GM23338 (cell line): ENCODE measurements around the gene CNGA1. TPM values are rescaled to one million over a fixed set of nuclear protein-coding genes. Genes with fewer than 3 reads are reported as not detected.
A peak's percentile ranks its signal among the peaks of the same experiment; 100 is the strongest.

Experiments used
- ATAC-seq: fragments of 200-7000 bp; cut with Tn5 transposase; 3 replicates; pipeline ENCODE4 v1.9.1; 2020
- DNase-seq: peaks from one replicate; pipeline ENCODE4 v3.0.0-alpha.2; 2015; ENCODE audit warnings: low spot score
- H2AFZ ChIP-seq: fragments of 200-600 bp; sonication (generic); 2 replicates; pipeline ENCODE4 v1.8.0; 2016; ENCODE audit warnings: antibody characterized with exemption, mild to moderate bottlenecking, moderate library complexity
- H3F3A ChIP-seq: fragments of 200-600 bp; sonication (generic); replicated peaks from 2 replicates; pipeline ENCODE4 v1.8.0; 2017; ENCODE audit warnings: antibody characterized with exemption, mixed run types, low read depth
- H3K27ac ChIP-seq: fragments of 200-600 bp; sonication (generic); 2 replicates; pipeline ENCODE4 v1.6.1; 2016; ENCODE audit warnings: low read depth
- H3K27me3 ChIP-seq: fragments of 200-600 bp; sonication (generic); 2 replicates; pipeline ENCODE4 v1.8.0; 2016; ENCODE audit warnings: mild to moderate bottlenecking, mixed run types, moderate library complexity; ENCODE audit not compliant: insufficient read depth
- H3K36me3 ChIP-seq: fragments of 200-600 bp; sonication (generic); 2 replicates; pipeline ENCODE4 v1.8.0; 2016; ENCODE audit warnings: mild to moderate bottlenecking; ENCODE audit not compliant: insufficient read depth
- H3K4me1 ChIP-seq: fragments of 200-600 bp; sonication (generic); 2 replicates; pipeline ENCODE4 v1.8.0; 2016; ENCODE audit warnings: mild to moderate bottlenecking, moderate library complexity; ENCODE audit not compliant: insufficient read depth
- H3K4me2 ChIP-seq: fragments of 200-600 bp; sonication (generic); 2 replicates; pipeline ENCODE4 v1.7.1; 2017; ENCODE audit warnings: mixed run types
- H3K4me3 ChIP-seq: fragments of 200-600 bp; sonication (generic); 2 replicates; pipeline ENCODE4 v1.6.1; 2016; ENCODE audit warnings: mixed run types
- H3K79me2 ChIP-seq: fragments of 200-600 bp; sonication (generic); replicated peaks from 2 replicates; pipeline ENCODE4 v1.8.0; 2017; ENCODE audit warnings: mild to moderate bottlenecking; ENCODE audit not compliant: insufficient read depth
- H3K9me2 ChIP-seq: fragments of 200-600 bp; sonication (generic); 2 replicates; pipeline ENCODE4 v1.8.0; 2017; ENCODE audit not compliant: insufficient read depth
- H4K20me1 ChIP-seq: fragments of 200-600 bp; sonication (generic); replicated peaks from 2 replicates; pipeline ENCODE4 v1.8.0; 2017; ENCODE audit warnings: mild to moderate bottlenecking; ENCODE audit not compliant: insufficient read depth
- H3K27ac Mint-ChIP-seq: 2 replicates; pipeline ENCODE4 v1.8.0; 2020; ENCODE audit warnings: inconsistent platforms, mild to moderate bottlenecking, moderate library complexity, mixed read lengths
- H3K27me3 Mint-ChIP-seq: 3 replicates; pipeline ENCODE4 v1.8.0; 2022; ENCODE audit warnings: low read depth, mild to moderate bottlenecking, moderate library complexity, mixed read lengths, inconsistent platforms; ENCODE audit not compliant: insufficient read depth, poor library complexity
- H3K36me3 Mint-ChIP-seq: 3 replicates; pipeline ENCODE4 v1.8.0; 2021; ENCODE audit warnings: low read depth, mild to moderate bottlenecking, inconsistent platforms, moderate library complexity, mixed read lengths
- H3K4me1 Mint-ChIP-seq: 3 replicates; pipeline ENCODE4 v1.8.0; 2020; ENCODE audit warnings: mild to moderate bottlenecking, inconsistent platforms, mixed read lengths
- H3K4me3 Mint-ChIP-seq: 3 replicates; pipeline ENCODE4 v1.8.0; 2021; ENCODE audit warnings: moderate library complexity, mild to moderate bottlenecking, inconsistent platforms, mixed read lengths
- H3K9me3 Mint-ChIP-seq: 3 replicates; pipeline ENCODE4 v1.8.0; 2020; ENCODE audit warnings: moderate library complexity, mild to moderate bottlenecking, inconsistent platforms, mixed read lengths
- CTCF ChIP-seq, 2 experiments: fragments of 200-600 bp in 1 of 2; sonication (generic) in 1 of 2; conservative IDR thresholded peaks; 2 replicates each; pipeline versions ENCODE4 v1.5.1 to v1.6.1; 2016 to 2017; ENCODE audit warnings: antibody characterized with exemption in 2 of 2, low read depth in 2 of 2, mild to moderate bottlenecking in 2 of 2, moderate library complexity in 1 of 2
- JUNB ChIP-seq: IDR thresholded peaks from one replicate; pipeline ENCODE4 v1.6.1; 2016; ENCODE audit warnings: antibody characterized with exemption; ENCODE audit not compliant: unreplicated experiment
- NANOG ChIP-seq: IDR thresholded peaks from 2 replicates; pipeline ENCODE4 v1.6.1; 2016; ENCODE audit warnings: antibody characterized with exemption, borderline replicate concordance
- POLR2AphosphoS5 ChIP-seq: IDR thresholded peaks from 2 replicates; pipeline ENCODE4 v1.6.1; 2016; ENCODE audit warnings: antibody characterized with exemption, low read depth
- REST ChIP-seq: IDR thresholded peaks from one replicate; pipeline ENCODE4 v1.6.1; 2018; ENCODE audit warnings: antibody characterized with exemption; ENCODE audit not compliant: unreplicated experiment
- STAT1 ChIP-seq: IDR thresholded peaks from one replicate; pipeline ENCODE4 v1.6.1; 2016; ENCODE audit warnings: antibody characterized with exemption; ENCODE audit not compliant: unreplicated experiment
- ZNF114 ChIP-seq: fragments of 250-450 bp; sonication (Bioruptor Pico); IDR thresholded peaks from 2 replicates; pipeline ENCODE4 v1.5.0; 2020; ENCODE audit warnings: mild to moderate bottlenecking, moderate library complexity
- ZNF331 ChIP-seq: fragments of 250-450 bp; sonication (Bioruptor Pico); IDR thresholded peaks from 2 replicates; pipeline ENCODE4 v1.5.0; 2020; ENCODE audit warnings: low read depth, mild to moderate bottlenecking, moderate library complexity
- polyA plus RNA-seq: library from polyadenylated mRNA; unstranded; fragments of >200 nt; fragmentation: Nextera tagmentation; extraction: Ambion mirVana; gene quantifications from 2 replicates; pipeline ENCODE4 v1.2.1, GENCODE V29; 2016
- total RNA-seq: library from RNA; depleted of rRNA; stranded (reverse); fragments of >200 nt; shearing (Covaris generic); gene quantifications from 2 replicates; pipeline ENCODE4 v1.2.3, GENCODE V29; 2014
- TF ChIP-seq, protein P1 (sequence below): fragments of 250-450 bp; sonication (Bioruptor Pico); IDR thresholded peaks from 2 replicates; pipeline ENCODE4 v1.5.0; 2020; ENCODE audit warnings: mild to moderate bottlenecking, moderate library complexity

CNGA1 gene
- total and polyA plus RNA-seq, 2 experiments from 2014 or later = 3.3 to 4.9 TPM

DNA sequence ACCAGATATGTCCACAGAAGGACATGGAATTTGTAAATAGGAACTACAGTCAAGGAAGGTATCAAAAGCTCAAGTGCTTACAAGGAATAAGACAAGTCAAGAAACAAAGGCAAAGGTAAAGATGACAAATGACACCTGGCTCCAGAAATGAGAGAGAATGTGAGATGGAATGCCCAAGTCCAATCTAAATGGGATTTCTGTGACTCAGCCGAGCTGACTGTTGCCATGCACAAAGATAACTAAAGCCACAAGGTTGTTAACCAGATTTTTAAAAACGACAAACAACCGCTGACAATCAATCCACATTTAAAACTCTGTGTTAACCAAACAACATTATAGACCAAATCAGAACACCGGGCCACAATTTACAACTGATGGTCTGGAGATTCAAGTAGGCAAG, 103.2 kb downstream of the CNGA1 start:
- Histone ChIP-seq H3K79me2 (peaks cover 53% of the 10 kb centered on the region), H3K36me3 (0 out of 2 replicates have a peak, but pooled peaks cover 6% of the 10 kb centered on the region), H2AFZ (peak overlapping the region; percentile 92), H3K9me2 (no peaks in the 10 kb centered on the region), H3K4me1 (peaks cover 8% of the 10 kb centered on the region; the same call in 1 of the 2 replicates), H3K27me3 (no peaks in the 10 kb centered on the region), H3K27ac (peak overlapping the region; percentile 94), H3F3A (no peaks in the 10 kb centered on the region), H3K4me2 (peak overlapping the region; percentile 94), H4K20me1 (0 out of 2 replicates have a peak, but pooled peaks cover 6% of the 10 kb centered on the region), H3K4me3 (peak overlapping the region; percentile 91)
- H3K27me3 Mint-ChIP-seq = peaks cover 5% of the 10 kb centered on the region
- H3K4me1 Mint-ChIP-seq = peaks cover 17% of the 10 kb centered on the region
- peaks cover 15% of the 10 kb centered on the region for H3K9me3 Mint-ChIP-seq
- peaks cover 40% of the 10 kb centered on the region for H3K36me3 Mint-ChIP-seq
- peak overlapping the region; percentile 93 for H3K27ac Mint-ChIP-seq
- no peak for ATAC-seq
- no peak for TF ChIP-seq POLR2AphosphoS5
- TF ChIP-seq STAT1 = no peak
- TF ChIP-seq ZNF331 (CRISPR knock-in tag) = no peak
- no peak for TF ChIP-seq JUNB
- no peak for TF ChIP-seq NANOG
- no peak for TF ChIP-seq ZNF114 (CRISPR knock-in tag)
- TF ChIP-seq CTCF (conservative IDR thresholded peaks at IDR 0.05; ENCODE audit: low read depth in 2 of 2) = no peak
- TF ChIP-seq REST = no peak
- TF ChIP-seq, protein P1, sequence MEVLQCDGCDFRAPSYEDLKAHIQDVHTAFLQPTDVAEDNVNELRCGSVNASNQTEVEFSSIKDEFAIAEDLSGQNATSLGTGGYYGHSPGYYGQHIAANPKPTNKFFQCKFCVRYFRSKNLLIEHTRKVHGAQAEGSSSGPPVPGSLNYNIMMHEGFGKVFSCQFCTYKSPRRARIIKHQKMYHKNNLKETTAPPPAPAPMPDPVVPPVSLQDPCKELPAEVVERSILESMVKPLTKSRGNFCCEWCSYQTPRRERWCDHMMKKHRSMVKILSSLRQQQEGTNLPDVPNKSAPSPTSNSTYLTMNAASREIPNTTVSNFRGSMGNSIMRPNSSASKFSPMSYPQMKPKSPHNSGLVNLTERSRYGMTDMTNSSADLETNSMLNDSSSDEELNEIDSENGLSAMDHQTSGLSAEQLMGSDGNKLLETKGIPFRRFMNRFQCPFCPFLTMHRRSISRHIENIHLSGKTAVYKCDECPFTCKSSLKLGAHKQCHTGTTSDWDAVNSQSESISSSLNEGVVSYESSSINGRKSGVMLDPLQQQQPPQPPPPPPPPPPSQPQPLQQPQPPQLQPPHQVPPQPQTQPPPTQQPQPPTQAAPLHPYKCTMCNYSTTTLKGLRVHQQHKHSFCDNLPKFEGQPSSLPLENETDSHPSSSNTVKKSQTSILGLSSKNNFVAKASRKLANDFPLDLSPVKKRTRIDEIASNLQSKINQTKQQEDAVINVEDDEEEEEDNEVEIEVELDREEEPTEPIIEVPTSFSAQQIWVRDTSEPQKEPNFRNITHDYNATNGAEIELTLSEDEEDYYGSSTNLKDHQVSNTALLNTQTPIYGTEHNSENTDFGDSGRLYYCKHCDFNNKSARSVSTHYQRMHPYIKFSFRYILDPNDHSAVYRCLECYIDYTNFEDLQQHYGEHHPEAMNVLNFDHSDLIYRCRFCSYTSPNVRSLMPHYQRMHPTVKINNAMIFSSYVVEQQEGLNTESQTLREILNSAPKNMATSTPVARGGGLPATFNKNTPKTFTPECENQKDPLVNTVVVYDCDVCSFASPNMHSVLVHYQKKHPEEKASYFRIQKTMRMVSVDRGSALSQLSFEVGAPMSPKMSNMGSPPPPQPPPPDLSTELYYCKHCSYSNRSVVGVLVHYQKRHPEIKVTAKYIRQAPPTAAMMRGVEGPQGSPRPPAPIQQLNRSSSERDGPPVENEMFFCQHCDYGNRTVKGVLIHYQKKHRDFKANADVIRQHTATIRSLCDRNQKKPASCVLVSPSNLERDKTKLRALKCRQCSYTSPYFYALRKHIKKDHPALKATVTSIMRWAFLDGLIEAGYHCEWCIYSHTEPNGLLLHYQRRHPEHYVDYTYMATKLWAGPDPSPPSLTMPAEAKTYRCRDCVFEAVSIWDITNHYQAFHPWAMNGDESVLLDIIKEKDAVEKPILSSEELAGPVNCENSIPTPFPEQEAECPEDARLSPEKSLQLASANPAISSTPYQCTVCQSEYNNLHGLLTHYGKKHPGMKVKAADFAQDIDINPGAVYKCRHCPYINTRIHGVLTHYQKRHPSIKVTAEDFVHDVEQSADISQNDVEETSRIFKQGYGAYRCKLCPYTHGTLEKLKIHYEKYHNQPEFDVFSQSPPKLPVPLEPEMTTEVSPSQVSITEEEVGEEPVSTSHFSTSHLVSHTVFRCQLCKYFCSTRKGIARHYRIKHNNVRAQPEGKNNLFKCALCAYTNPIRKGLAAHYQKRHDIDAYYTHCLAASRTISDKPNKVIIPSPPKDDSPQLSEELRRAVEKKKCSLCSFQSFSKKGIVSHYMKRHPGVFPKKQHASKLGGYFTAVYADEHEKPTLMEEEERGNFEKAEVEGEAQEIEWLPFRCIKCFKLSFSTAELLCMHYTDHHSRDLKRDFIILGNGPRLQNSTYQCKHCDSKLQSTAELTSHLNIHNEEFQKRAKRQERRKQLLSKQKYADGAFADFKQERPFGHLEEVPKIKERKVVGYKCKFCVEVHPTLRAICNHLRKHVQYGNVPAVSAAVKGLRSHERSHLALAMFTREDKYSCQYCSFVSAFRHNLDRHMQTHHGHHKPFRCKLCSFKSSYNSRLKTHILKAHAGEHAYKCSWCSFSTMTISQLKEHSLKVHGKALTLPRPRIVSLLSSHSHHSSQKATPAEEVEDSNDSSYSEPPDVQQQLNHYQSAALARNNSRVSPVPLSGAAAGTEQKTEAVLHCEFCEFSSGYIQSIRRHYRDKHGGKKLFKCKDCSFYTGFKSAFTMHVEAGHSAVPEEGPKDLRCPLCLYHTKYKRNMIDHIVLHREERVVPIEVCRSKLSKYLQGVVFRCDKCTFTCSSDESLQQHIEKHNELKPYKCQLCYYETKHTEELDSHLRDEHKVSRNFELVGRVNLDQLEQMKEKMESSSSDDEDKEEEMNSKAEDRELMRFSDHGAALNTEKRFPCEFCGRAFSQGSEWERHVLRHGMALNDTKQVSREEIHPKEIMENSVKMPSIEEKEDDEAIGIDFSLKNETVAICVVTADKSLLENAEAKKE (CRISPR knock-in tag) = no peak
- DNase-seq = peak; percentile 12
- peak overlapping the region; percentile 97 for H3K4me3 Mint-ChIP-seq
